Right kidney (tissue), 1 donor: ENCODE results near the gene NRG3.
A peak's percentile ranks its signal among the peaks of the same experiment; 100 is the strongest.

ENCODE experiments used
- DNase-seq: peaks from one replicate; pipeline ENCODE4 v3.0.0-alpha.2; 2016

The NRG3 gene

DNA sequence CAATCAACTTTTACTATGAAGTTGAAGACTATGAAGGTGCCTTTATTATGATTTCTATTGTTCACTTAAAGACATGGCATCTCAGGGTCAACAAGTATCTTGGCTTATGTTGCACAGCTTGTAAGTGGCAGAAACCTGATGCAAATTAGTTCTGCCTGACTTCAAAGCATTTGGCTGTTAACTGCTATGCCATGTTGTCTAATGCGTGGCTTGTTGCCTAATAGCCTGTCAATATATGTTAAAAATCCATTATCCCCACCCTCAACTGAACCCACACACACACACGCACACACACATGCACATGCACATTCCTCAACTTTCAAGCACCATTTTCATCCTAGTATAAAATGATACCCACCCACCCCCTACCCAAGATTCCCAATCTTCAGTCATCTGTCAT, 217.1 kb downstream of the NRG3 start:
- no peak for DNase-seq

DNA sequence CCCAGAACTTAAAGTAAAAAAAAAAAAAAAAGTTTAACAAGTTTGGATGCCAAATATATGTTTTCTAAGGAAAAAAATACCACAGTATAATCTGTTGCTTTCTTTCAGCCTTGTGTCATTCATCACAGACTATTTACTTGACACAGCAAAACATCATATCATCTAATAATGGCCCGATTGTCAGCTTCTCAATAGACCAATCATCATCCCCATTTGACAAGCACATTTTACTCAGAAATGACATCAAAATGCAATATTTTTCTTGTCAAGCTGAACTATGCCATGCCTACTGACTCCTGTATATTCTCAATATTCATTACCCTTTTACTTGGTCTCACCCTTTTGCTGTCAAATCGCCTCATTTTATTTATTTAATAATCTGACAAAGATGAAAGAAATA, 249.7 kb downstream of the NRG3 start:
- no peak for DNase-seq

GRCh38 chr10:82128527-82128926, 253.5 kb downstream of the NRG3 start:
- no peak for DNase-seq

GRCh38 chr10:82136103-82136502, 261.1 kb downstream of the NRG3 start:
- no peak for DNase-seq

DNA sequence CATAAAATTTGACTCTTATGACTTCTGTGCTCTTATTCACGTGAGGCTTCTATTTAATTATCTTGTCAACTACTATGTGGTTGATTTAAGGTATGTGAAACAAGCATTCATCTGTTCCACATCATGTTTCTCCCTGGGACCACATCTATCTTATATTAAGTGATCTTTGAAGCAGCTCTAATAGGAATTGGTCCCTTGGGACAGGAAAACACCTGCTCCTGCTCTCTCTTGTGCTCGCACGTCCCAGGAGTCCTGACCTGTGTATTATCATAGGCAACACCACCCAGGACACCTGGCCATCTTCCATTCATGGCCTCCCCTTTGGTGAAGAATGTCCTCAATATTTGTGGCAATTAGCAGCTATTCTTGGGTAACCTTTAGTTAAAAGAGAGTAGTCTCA, 269.2 kb downstream of the NRG3 start:
- no peak for DNase-seq

- no peak for DNase-seq
Measured at GRCh38 chr10:82148764-82149163, 273.8 kb downstream of the NRG3 start.

- DNase-seq, result no peak
Measured at GRCh38 chr10:82149674-82150073, 274.7 kb downstream of the NRG3 start.

GRCh38 chr10:82150123-82150900, 275.3 kb downstream of the NRG3 start:
- DNase-seq, result no peak

DNA sequence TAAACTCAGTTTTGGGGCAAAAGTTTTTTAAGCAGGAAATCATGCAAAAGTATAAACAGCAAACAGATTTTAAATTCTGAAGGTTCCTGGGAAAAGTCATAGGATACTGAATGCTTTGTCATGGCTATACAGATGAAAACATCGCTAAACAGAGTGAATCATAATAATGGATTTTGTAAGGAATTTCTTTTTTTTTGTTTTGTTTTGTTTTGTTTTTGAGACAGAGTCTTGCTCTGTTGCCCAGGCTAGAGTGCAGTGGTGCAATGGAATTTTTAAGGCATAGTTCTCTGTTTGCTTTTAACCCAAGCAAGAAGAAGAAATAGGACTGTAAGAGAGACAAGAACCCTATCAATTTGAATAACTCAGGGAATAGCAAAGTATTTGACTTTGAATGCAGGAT, 285.3 kb downstream of the NRG3 start:
- no peak for DNase-seq

GRCh38 chr10:82161264-82161663, 286.3 kb downstream of the NRG3 start:
- DNase-seq, result no peak

DNA sequence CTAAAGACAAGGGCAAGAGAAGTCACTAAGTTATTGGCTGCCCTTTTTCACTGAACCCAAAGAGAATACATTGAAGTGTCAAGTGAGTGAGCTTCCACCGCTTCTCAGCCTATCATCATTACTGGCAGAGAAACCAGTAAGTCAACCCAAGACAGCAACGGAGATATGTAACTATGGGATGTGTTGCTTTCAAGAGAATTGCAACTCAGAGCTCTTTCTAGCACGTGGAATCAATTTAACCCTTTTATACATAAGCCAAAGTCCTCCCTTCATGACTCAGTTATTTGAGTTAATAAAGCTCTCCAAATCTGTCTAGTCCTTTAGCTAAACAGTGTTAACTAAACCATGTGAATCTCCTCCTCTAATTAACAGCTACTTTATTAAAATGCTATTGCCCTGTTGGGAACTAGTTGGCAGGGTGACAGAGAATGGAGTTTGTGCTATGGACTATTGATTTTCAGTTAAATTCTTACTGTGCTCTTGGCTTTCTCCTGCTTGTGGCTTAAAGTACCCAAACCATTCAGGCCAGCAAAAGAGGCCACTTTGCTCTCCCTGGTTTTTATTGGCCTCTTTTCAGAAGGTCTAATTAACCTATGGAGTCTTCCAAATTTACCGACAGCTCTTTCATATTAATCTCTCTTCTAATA, 287.7 kb downstream of the NRG3 start:
- DNase-seq, result no peak

- no peak for DNase-seq
Measured at GRCh38 chr10:82171899-82172298, 296.9 kb downstream of the NRG3 start.

DNA sequence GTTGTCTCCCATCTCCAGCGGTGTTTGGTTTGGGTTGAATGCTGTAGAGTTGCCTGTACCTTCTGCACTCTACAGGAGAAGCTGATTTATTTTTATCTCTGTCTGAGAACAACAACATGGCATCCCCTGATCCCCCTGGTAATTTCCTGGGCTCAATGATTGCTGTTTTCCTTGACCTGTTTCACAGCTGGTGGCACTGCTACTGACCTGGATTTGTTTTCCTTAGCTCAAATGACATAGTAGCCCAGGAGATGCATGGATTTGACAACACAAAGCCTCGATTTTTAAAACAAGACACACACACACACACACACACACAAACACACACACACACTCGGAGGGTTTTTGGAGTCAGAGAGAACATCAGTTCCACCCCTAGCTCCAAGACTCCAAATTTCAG, 301.6 kb downstream of the NRG3 start:
- DNase-seq, result peak; percentile 20

- peak; percentile 6 for DNase-seq
Measured at GRCh38 chr10:82190432-82191260, 315.7 kb downstream of the NRG3 start.

GRCh38 chr10:82191653-82192052, 316.7 kb downstream of the NRG3 start:
- no peak for DNase-seq

DNA sequence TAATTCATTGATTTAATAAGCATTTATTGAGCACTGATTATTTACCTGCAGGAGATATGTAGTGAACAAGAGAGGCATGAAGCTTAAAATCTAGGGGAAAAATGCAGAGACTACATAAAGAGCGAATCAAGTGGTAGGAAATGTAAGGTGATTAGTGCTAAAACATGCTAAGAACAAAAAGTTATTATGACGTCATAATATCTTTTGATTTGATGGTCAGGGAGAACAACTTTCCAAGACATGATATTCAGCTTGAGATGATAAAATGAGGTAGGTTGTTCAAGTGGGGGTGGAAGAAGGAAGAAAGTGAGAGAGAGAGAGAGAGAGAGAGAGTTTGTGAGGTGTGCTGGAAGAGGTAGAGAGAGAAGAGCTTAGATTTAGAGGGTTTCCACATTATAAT, 317.7 kb downstream of the NRG3 start:
- DNase-seq, result no peak

DNA sequence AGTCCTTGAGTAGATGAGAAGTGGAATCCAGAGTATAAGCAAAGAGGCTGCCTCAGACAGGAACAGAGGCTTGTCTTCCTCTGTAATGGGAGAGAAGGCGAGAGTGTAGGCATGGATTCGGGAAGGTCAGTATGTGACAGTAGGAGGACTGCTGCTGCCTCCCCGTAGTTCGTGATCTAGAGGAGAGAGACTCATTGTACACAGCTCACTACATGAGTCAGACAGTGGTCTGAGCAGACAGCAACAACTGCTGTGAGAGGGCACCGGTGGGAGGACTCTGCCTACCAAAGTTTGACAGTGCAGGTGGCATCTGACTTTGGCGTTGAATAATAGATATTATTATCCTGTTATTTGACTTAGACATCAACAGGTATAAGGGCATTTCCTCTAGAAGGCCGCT, 319.4 kb downstream of the NRG3 start:
- no peak for DNase-seq

DNA sequence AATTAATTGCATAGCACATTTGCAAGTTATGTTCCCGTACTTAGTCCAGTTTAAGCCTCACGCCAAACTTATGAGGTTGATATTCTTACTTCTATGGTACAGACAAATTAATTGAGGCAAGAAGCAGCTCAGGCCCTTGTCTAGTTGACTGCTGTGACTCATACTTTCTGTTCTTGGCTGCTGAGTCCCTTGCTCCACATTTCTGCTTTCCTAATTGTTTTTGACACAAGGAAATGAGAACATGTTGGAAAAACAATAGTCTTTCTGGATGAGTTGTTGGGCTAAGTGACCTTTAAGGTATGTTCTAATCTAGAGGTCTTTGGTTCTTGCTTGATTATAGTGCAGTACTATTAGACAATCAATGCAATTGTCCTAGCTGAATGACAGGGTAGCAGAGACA, 331.8 kb downstream of the NRG3 start:
- no peak for DNase-seq

- DNase-seq, result no peak
Measured at GRCh38 chr10:82208726-82209125, 333.7 kb downstream of the NRG3 start.

DNA sequence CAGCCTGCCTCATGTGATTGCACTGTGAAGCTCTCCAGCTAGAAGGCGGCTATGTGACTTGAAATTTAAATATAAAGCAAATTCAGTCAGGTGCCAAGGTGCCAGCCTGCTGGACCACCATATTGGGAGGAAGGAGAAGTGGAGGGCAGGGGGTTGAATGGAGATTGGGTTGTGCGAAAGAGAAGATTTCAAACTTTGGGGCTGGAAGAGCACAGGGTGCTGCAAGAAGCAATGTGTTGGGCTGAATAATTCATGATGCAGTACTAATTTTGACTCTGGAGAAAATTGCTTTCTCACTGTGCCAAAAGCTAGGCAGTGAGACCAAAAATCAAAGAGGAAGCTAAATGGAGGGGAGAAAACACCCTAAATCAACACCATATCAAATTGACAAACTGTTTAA, 335.3 kb downstream of the NRG3 start:
- DNase-seq, result no peak

DNA sequence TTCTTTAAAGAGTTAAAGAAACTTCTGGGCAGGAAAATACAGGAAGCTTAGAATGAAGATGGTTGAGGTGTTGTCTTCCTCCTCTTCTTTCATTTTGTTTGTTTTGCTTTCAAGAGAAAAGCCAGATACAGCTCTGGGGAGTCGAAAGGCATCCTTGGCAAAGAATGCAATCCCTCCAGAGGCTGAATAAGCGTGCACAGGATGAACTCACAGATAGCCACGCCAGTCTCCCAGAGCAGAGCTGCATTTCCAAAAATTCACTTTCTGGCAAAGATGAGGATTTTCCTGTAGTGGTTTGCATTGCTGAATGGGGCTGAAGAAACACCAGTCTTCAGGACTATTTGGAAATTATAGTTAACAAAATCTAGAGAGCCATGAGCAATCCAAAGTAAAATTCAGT, 336.4 kb downstream of the NRG3 start:
- no peak for DNase-seq

- DNase-seq, result no peak
Measured at GRCh38 chr10:82212753-82213152, 337.8 kb downstream of the NRG3 start.

GRCh38 chr10:82213784-82214183, 338.8 kb downstream of the NRG3 start:
- DNase-seq, result no peak
